ENCODE results near the gene GADD45GIP1. TPM values are rescaled to one million over a fixed set of nuclear protein-coding genes. Genes with fewer than 3 reads are reported as not detected.

Gene GADD45GIP1
- total RNA-seq, 1 experiment from 2014 or later = 29.1 TPM

DNA sequence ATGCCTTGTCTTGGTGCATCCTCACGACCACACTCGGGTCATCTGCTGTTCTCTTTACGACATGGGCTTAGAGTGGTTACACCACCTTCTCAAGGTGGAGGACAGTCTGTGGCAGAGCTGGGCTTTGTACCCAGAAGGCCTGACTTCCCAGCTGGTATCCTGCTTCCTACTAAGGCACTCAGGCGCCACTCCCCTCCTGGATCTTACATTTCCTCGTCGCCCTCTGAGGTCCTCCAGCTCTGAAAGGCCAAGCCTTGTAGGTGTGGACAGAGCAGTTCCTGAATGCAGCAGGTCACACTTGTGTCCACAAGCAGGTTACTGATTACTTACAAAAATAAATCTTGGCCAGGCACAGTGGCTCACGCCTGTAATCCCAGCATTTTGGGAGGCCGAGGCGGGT is 49.9 kb downstream of the GADD45GIP1 start:
- no peak overlapping the region for H2AFZ ChIP-seq
- H3K36me3 ChIP-seq (ENCODE audit: low read depth) = no peaks in the 10 kb centered on the region
- no peak for TF ChIP-seq EZH2 (IDR thresholded peaks at IDR 0.05; ENCODE audit: low read depth)
- TF ChIP-seq, protein P1, sequence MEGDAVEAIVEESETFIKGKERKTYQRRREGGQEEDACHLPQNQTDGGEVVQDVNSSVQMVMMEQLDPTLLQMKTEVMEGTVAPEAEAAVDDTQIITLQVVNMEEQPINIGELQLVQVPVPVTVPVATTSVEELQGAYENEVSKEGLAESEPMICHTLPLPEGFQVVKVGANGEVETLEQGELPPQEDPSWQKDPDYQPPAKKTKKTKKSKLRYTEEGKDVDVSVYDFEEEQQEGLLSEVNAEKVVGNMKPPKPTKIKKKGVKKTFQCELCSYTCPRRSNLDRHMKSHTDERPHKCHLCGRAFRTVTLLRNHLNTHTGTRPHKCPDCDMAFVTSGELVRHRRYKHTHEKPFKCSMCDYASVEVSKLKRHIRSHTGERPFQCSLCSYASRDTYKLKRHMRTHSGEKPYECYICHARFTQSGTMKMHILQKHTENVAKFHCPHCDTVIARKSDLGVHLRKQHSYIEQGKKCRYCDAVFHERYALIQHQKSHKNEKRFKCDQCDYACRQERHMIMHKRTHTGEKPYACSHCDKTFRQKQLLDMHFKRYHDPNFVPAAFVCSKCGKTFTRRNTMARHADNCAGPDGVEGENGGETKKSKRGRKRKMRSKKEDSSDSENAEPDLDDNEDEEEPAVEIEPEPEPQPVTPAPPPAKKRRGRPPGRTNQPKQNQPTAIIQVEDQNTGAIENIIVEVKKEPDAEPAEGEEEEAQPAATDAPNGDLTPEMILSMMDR (conservative IDR thresholded peaks at IDR 0.05) = no peak
- H3K4me3 ChIP-seq = no peak overlapping the region
- no peak overlapping the region for H3K4me2 ChIP-seq
- BruUV-seq (replicated peaks) = no TSS peak
- no peaks in the 10 kb centered on the region for H3K79me2 ChIP-seq (ENCODE audit: low read depth)
- ChIA-PET CTCF (no interaction called here), POLR2A (ENCODE audit: unreplicated experiment) (interaction anchor here (0.5 kb wide), 1 partner anchor 181 kb away, joined by 5 read pairs; no protein-coding TSS in a partner anchor)
- peaks cover 10% of the 10 kb centered on the region for H3F3A ChIP-seq (ENCODE audit: insufficient read depth, low read depth)
- no peaks in the 10 kb centered on the region for H3K9me2 ChIP-seq (ENCODE audit: insufficient read depth)
- H3K27me3 ChIP-seq (ENCODE audit: insufficient read depth, low read depth) = no peaks in the 10 kb centered on the region
- DNase-seq = no peak
- no peaks in the 10 kb centered on the region for H3K4me1 ChIP-seq (replicated peaks; ENCODE audit: insufficient read depth)
- H3K27ac ChIP-seq = no peak overlapping the region
- intact Hi-C loops (cut with micrococcal nuclease; ENCODE audit: unreplicated experiment) = no loop called here
- no peaks in the 10 kb centered on the region for H4K20me1 ChIP-seq (ENCODE audit: insufficient read depth)
- no peaks in the 10 kb centered on the region for H3K9me3 ChIP-seq (ENCODE audit: insufficient read depth, low read depth)

Small RNAs within 50 kb of the gene (microRNA-seq; reads per million reads assigned to microRNA genes)
- gene MIR5695 (ENCODE audit: borderline number of aligned reads, borderline replicate concordance) (not detected), gene MIR6515 (ENCODE audit: borderline number of aligned reads, borderline replicate concordance) (2.0 reads per million)

Other genes starting within 250 kb of the GADD45GIP1 start
- 67.4 and 77.5 TPM in 2 replicates for gene TNPO2, start 233.3 kb downstream of the GADD45GIP1 start, total RNA-seq (2021)
- 173 and 194 TPM in 2 replicates for gene TRIR, start 222.5 kb downstream of the GADD45GIP1 start, total RNA-seq (2021)
- gene GET3, start 219.7 kb downstream of the GADD45GIP1 start, total RNA-seq (2021) = 72.8 and 81.9 TPM in 2 replicates
- not detected in 2 replicates for gene BEST2, start 205.4 kb downstream of the GADD45GIP1 start, total RNA-seq (2021)
- gene HOOK2, start 181.7 kb downstream of the GADD45GIP1 start, total RNA-seq (2021) = 109 and 127 TPM in 2 replicates
- gene JUNB, start 165.7 kb downstream of the GADD45GIP1 start, total RNA-seq (2021) = 70.7 and 87.0 TPM in 2 replicates
- gene PRDX2, start 155.4 kb downstream of the GADD45GIP1 start, total RNA-seq (2021) = 268 and 271 TPM in 2 replicates
- 28.8 and 30.0 TPM in 2 replicates for gene THSD8, start 155.2 kb downstream of the GADD45GIP1 start, total RNA-seq (2021)
- 38.6 and 60.4 TPM in 2 replicates for gene RNASEH2A, start 150.6 kb downstream of the GADD45GIP1 start, total RNA-seq (2021)
- gene RTBDN, start 122.6 kb downstream of the GADD45GIP1 start, total RNA-seq (2021) = 0.78 and 1.0 TPM in 2 replicates
- 11.4 and 11.9 TPM in 2 replicates for gene MAST1, start 118.7 kb downstream of the GADD45GIP1 start, total RNA-seq (2021)
- 68.4 and 81.0 TPM in 2 replicates for gene DNASE2, start 75.8 kb downstream of the GADD45GIP1 start, total RNA-seq (2021)
- 0.22 and 0.25 TPM in 2 replicates for gene KLF1, start 70.0 kb downstream of the GADD45GIP1 start, total RNA-seq (2021)
- 23.2 and 27.8 TPM in 2 replicates for gene GCDH, start 66.1 kb downstream of the GADD45GIP1 start, total RNA-seq (2021)
- 2.1 and 2.6 TPM in 2 replicates for gene SYCE2, start 37.9 kb downstream of the GADD45GIP1 start, total RNA-seq (2021)
- gene FARSA, start 23.5 kb downstream of the GADD45GIP1 start, total RNA-seq (2021) = 53.7 and 76.5 TPM in 2 replicates
- gene CALR, start 18.6 kb downstream of the GADD45GIP1 start, total RNA-seq (2021) = 606 and 727 TPM in 2 replicates
- gene RAD23A, start 11.4 kb downstream of the GADD45GIP1 start, total RNA-seq (2021) = 186 and 187 TPM in 2 replicates
- 0.20 and 0.28 TPM in 2 replicates for gene DAND5, start 12.4 kb upstream of the GADD45GIP1 start, total RNA-seq (2021)
- 19.7 and 24.2 TPM in 2 replicates for gene NFIX, start 38.3 kb upstream of the GADD45GIP1 start, total RNA-seq (2021)
- 0.24 TPM in 1 of 2 replicates, not detected in the other for gene LYL1, start 145.6 kb upstream of the GADD45GIP1 start, total RNA-seq (2021)
- gene TRMT1, start 159.5 kb upstream of the GADD45GIP1 start, total RNA-seq (2021) = 44.1 and 51.1 TPM in 2 replicates
- gene NACC1, start 161.0 kb upstream of the GADD45GIP1 start, total RNA-seq (2021) = 101 and 133 TPM in 2 replicates
- 86.2 and 89.6 TPM in 2 replicates for gene STX10, start 193.2 kb upstream of the GADD45GIP1 start, total RNA-seq (2021)
- 72.7 and 95.5 TPM in 2 replicates for gene IER2, start 193.2 kb upstream of the GADD45GIP1 start, total RNA-seq (2021)

Data from PC-9 (cell line).